ENCODE results near the gene RSL1D1.

DNA sequence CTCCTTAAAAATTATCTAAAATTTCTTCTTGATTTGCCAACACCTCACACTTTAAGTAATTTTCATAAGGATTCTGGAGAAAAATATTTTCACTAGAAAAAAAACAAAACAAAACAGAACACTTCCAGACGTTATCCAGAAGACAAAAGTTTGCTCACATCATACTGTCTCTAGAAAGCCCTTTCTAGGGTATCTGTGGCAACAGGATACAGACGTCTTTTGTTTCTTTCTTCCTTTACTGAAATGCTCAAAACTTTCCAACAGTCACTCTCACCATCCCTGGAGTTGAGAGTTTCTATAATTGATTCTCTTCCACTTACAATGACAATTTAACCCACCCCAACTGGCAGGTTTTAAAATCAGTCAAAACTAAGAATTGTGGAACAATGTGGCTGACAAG lies 56.9 kb downstream of the RSL1D1 start:
- TF ChIP-seq POLR2AphosphoS5 (IDR thresholded peaks at IDR 0.05; ENCODE audit: low read depth, low read length) (no peak), POLR2A (IDR thresholded peaks at IDR 0.05; ENCODE audit: low read depth, low read length) (no peak), PAX5 (IDR thresholded peaks at IDR 0.05; ENCODE audit: insufficient read depth, low read length, severe bottlenecking) (no peak)
